GM12878 (cell line): ENCODE measurements around the gene HMGN4. TPM values are rescaled to one million over a fixed set of nuclear protein-coding genes. Genes with fewer than 3 reads are reported as not detected.

Source experiments
- ATAC-seq: fragments of 200-7000 bp; cut with Tn5 transposase; 3 replicates; pipeline ENCODE4 v1.9.1; 2020; ENCODE audit warnings: mild to moderate bottlenecking, moderate library complexity
- BruUV-seq: library from RNA; stranded (reverse); fragments of 400-500 nt; replicated peaks from 2 replicates; lab custom pipeline; 2021; lab: Mats Ljungman, UMichigan
- CTCF ChIA-PET: fragments of 300-600 bp; sonication (Branson Sonifier 250); formaldehyde crosslinking; extraction: SDS; loops from one replicate; lab custom pipeline; 2021; ENCODE audit warnings: inconsistent platforms; lab: Yijun Ruan, JAX
- POLR2A ChIA-PET: fragments of 350-600 bp; formaldehyde crosslinking; extraction: SDS; loops from one replicate; lab custom pipeline; 2021; ENCODE audit warnings: inconsistent platforms; lab: Charles Lee
- RAD21 ChIA-PET: fragments of 300-600 bp; sonication (Branson Sonifier 250); formaldehyde crosslinking; loops from one replicate; lab custom pipeline; 2023; ENCODE audit warnings: antibody characterized with exemption; ENCODE audit not compliant: unreplicated experiment; lab: Charles Lee
- SMC1A ChIA-PET: fragments of 300-600 bp; sonication (Branson Sonifier 250); formaldehyde crosslinking; loops from one replicate; lab custom pipeline; 2023; ENCODE audit not compliant: unreplicated experiment, uncharacterized antibody; lab: Charles Lee
- DNase-seq: peaks from one replicate; pipeline ENCODE4 v3.0.0-alpha.2; 2011; ENCODE audit warnings: low read depth, low spot score
- FAIRE-seq: peaks from 3 replicates; lab custom pipeline; 2011; peaks lifted over from hg19 to GRCh38; lab: Jason Lieb, UNC
- H2AFZ ChIP-seq: 2 replicates; pipeline ENCODE4 v1.6.0; 2011; ENCODE audit warnings: low read depth, low read length, control low read depth; ENCODE audit not compliant: control insufficient read depth
- H3K27ac ChIP-seq: 2 replicates; pipeline ENCODE4 v1.5.1; 2011; ENCODE audit warnings: control low read depth; ENCODE audit not compliant: control insufficient read depth, insufficient read depth
- H3K27me3 ChIP-seq, 2 experiments: replicated peaks in 1 of 2; 2 replicates each; pipeline versions ENCODE4 v1.6.0 to v1.6.1; 2011; ENCODE audit warnings: low read length in 1 of 2; ENCODE audit not compliant: control insufficient read depth in 2 of 2, insufficient read depth in 2 of 2
- H3K36me3 ChIP-seq, 2 experiments: 2 replicates each; pipeline ENCODE4 v1.5.1; 2011; ENCODE audit warnings: low read length in 1 of 2; ENCODE audit not compliant: control insufficient read depth in 2 of 2, insufficient read depth in 2 of 2
- H3K4me1 ChIP-seq: 2 replicates; pipeline ENCODE4 v1.6.1; 2011; ENCODE audit warnings: mild to moderate bottlenecking, low read length, moderate library complexity, mixed read lengths; ENCODE audit not compliant: control insufficient read depth, insufficient read depth
- H3K4me2 ChIP-seq: 2 replicates; pipeline ENCODE4 v1.6.0; 2011; ENCODE audit warnings: control low read depth; ENCODE audit not compliant: control insufficient read depth, insufficient read depth
- H3K4me3 ChIP-seq: fragments of 200-600 bp; sonication (generic); 2 replicates; pipeline ENCODE4 v1.5.1; 2016
- H3K79me2 ChIP-seq: 2 replicates; pipeline ENCODE4 v1.6.0; 2011; ENCODE audit warnings: low read length; ENCODE audit not compliant: control insufficient read depth, insufficient read depth
- H3K9ac ChIP-seq: 2 replicates; pipeline ENCODE4 v1.8.0; 2011; ENCODE audit warnings: low read length, control low read depth, mixed read lengths; ENCODE audit not compliant: control insufficient read depth, insufficient read depth
- H3K9me3 ChIP-seq: replicated peaks from 3 replicates; pipeline ENCODE4 v1.5.1; 2011; ENCODE audit warnings: mild to moderate bottlenecking, low read length; ENCODE audit not compliant: control insufficient read depth, insufficient read depth
- H4K20me1 ChIP-seq: 2 replicates; pipeline ENCODE4 v1.6.0; 2011; ENCODE audit not compliant: control insufficient read depth, insufficient read depth
- BCLAF1 ChIP-seq: fragments of 450-650 bp; IDR thresholded peaks from 2 replicates; pipeline ENCODE4 v1.6.1; 2017; ENCODE audit warnings: antibody characterized with exemption, mild to moderate bottlenecking, moderate library complexity
- POU2F2 ChIP-seq: IDR thresholded peaks from 3 replicates; pipeline ENCODE4 v1.6.1; 2011; ENCODE audit warnings: low read depth, mild to moderate bottlenecking, low read length, borderline replicate concordance
- WGBS: methylation state at CpG from one replicate; pipeline ENCODE4 v1.1.6; 2016; ENCODE audit warnings: low lambda C conversion rate; ENCODE audit not compliant: insufficient replicate concordance, insufficient coverage; ENCODE audit errors: missing lambda C conversion rate; 5-methylcytosine and 5-hydroxymethylcytosine counted together
- in situ Hi-C: fragments of 300-500 bp; cut with MboI; formaldehyde crosslinking; loops from 9 replicates; pipeline ENCODE4 v1.14.3; 2018; ENCODE audit warnings: mixed read lengths
- intact Hi-C: fragments of 100-400 bp; cut with micrococcal nuclease; formaldehyde crosslinking; loops from one replicate; pipeline ENCODE4 v1.14.2; 2022; ENCODE audit not compliant: unreplicated experiment
- polyA plus RNA-seq, 11 experiments: library from polyadenylated mRNA; depleted of rRNA in 4 of 11; unstranded in 6 of 11; stranded (reverse) in 5 of 11; fragments of >200 nt; fragmentation: Nextera tagmentation in 4 of 11; fragmentation: Illumina TruSeq in 1 of 11; extraction: Ambion mirVana in 4 of 11; extraction: Trizol in 1 of 11; gene quantifications; 1 replicate in 1 of 11; 2 replicates in 10 of 11; pipeline versions ENCODE4 v1.2.1 to v1.2.3, GENCODE V29; 2011 to 2016; ENCODE audit warnings: inconsistent platforms in 2 of 11, missing spikeins in 2 of 11, low read depth in 1 of 11
- total RNA-seq, 4 experiments: library from RNA; depleted of rRNA in 3 of 4; stranded (reverse); fragments of >200 nt in 3 of 4; fragmentation: Illumina TruSeq in 1 of 4; extraction: Trizol in 1 of 4; gene quantifications; 2 replicates each; pipeline versions ENCODE4 v1.2.1 to v1.2.3, GENCODE V29; 2013 to 2021

HMGN4 gene
- total and polyA plus RNA-seq, 10 of the 15 experiments (the other 5 are each of a cell fraction or from before 2014, with no cell fraction given) = 26.7 to 99.1 (median 76.7) TPM

DNA sequence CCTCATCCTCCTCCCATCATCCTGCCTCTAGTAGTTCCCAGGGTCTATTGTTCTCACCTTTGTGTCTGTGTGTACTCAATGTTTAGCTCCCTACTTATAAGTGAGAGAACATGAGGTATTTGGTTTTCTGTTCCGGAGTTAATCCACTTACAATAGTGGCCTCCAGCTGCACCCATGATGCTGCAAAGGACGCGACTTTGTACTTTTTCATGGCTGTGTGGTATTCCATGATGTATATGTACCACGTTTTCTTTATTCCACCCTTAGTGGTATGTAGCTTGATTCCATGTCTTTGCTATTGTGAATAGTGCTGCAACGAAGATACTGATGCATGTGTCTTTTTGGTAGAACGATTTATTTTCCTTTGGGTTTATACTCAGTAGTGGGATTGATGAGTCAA, 40.1 kb downstream of the HMGN4 start:
- POLR2A ChIA-PET = interaction anchor here (1.4 kb wide), 1 partner anchor 243 kb away, joined by 5 read pairs; no protein-coding TSS in a partner anchor
- WGBS = 95% methylated on average over 6 of the region's 6 CpGs
- DNase-seq = no peak
- Histone ChIP-seq H4K20me1 (no peaks in the 10 kb centered on the region), H3K9ac (no peak overlapping the region), H3K36me3 (no peaks in the 10 kb centered on the region), H3K79me2 (no peaks in the 10 kb centered on the region), H3K4me1 (peaks cover 3% of the 10 kb centered on the region), H3K27ac (no peak overlapping the region), H3K27me3 (no peaks in the 10 kb centered on the region), H3K4me2 (no peak overlapping the region), H3K9me3 (peaks cover 8% of the 10 kb centered on the region; the same call in 2 of the 3 replicates), H3K4me3 (no peak overlapping the region), H2AFZ (no peak overlapping the region)
- in situ Hi-C loops = no loop called here
- intact Hi-C loops = no loop called here
- ATAC-seq = no peak
- BruUV-seq = no TSS peak
- RAD21 ChIA-PET = interaction anchor here (0.7 to 8.8 kb wide), 2 partner anchors 9 to 17 kb away, joined by 3 to 64 read pairs; partner anchors contain the start of gene ABT1
- CTCF ChIA-PET = interaction anchor here (1.0 to 13.0 kb wide), 2 partner anchors 14 to 500 kb away, joined by 3 to 267 read pairs; partner anchors contain the start of gene ABT1
- FAIRE-seq = no peak
- TF ChIP-seq POU2F2 (no peak), BCLAF1 (no peak)
- SMC1A ChIA-PET = interaction anchor here (1.5 to 11.6 kb wide), 2 partner anchors 8 to 14 kb away, joined by 4 to 170 read pairs; partner anchors contain the start of gene ABT1
